Pons (tissue), 1 donor: ENCODE measurements around the gene FCHO2.

Experiments
- DNase-seq: peaks from one replicate; pipeline ENCODE4 v3.0.0-alpha.2; 2016; ENCODE audit warnings: low spot score

FCHO2 gene

GRCh38 chr5:73110190-73110589 is 154.3 kb downstream of the FCHO2 start:
- DNase-seq = no peak

- DNase-seq = no peak
Observed at GRCh38 chr5:73111536-73111935, 155.7 kb downstream of the FCHO2 start.

GRCh38 chr5:73112359-73112758 is 156.5 kb downstream of the FCHO2 start:
- DNase-seq = no peak

GRCh38 chr5:73114044-73114688 is 158.3 kb downstream of the FCHO2 start:
- no peak for DNase-seq

GRCh38 chr5:73115399-73116051 is 159.7 kb downstream of the FCHO2 start:
- DNase-seq = no peak

- no peak for DNase-seq
Observed at GRCh38 chr5:73116506-73116905, 160.7 kb downstream of the FCHO2 start.

GRCh38 chr5:73117088-73117740 is 161.4 kb downstream of the FCHO2 start:
- DNase-seq = no peak

GRCh38 chr5:73118391-73118973 is 162.6 kb downstream of the FCHO2 start:
- peak; percentile 80 for DNase-seq

GRCh38 chr5:73119451-73120157 is 163.8 kb downstream of the FCHO2 start:
- DNase-seq = no peak

- DNase-seq = no peak
Observed at GRCh38 chr5:73120222-73121118, 164.6 kb downstream of the FCHO2 start, which contains the start of gene TMEM171. Gene TMEM171, plus strand, starts transcription at chr5:73120575. Its CDS starts 2,799 bp downstream, at chr5:73123374.

GRCh38 chr5:73121119-73121463 is 165.2 kb downstream of the FCHO2 start:
- no peak for DNase-seq

GRCh38 chr5:73122875-73123810 is 167.3 kb downstream of the FCHO2 start:
- no peak for DNase-seq

- DNase-seq = no peak
Observed at GRCh38 chr5:73125289-73125688, 169.4 kb downstream of the FCHO2 start.

GRCh38 chr5:73126381-73126780 is 170.5 kb downstream of the FCHO2 start:
- DNase-seq = peak; percentile 82

GRCh38 chr5:73126957-73127356 is 171.1 kb downstream of the FCHO2 start:
- no peak for DNase-seq

GRCh38 chr5:73129143-73129542 is 173.3 kb downstream of the FCHO2 start:
- no peak for DNase-seq

- no peak for DNase-seq
Observed at GRCh38 chr5:73130811-73131210, 175.0 kb downstream of the FCHO2 start.

- no peak for DNase-seq
Observed at GRCh38 chr5:73131711-73132425, 176.0 kb downstream of the FCHO2 start.

GRCh38 chr5:73132759-73133158 is 176.9 kb downstream of the FCHO2 start:
- DNase-seq = no peak
